Measurements from ENCODE around the gene SNTG2.

SNTG2 gene

DNA sequence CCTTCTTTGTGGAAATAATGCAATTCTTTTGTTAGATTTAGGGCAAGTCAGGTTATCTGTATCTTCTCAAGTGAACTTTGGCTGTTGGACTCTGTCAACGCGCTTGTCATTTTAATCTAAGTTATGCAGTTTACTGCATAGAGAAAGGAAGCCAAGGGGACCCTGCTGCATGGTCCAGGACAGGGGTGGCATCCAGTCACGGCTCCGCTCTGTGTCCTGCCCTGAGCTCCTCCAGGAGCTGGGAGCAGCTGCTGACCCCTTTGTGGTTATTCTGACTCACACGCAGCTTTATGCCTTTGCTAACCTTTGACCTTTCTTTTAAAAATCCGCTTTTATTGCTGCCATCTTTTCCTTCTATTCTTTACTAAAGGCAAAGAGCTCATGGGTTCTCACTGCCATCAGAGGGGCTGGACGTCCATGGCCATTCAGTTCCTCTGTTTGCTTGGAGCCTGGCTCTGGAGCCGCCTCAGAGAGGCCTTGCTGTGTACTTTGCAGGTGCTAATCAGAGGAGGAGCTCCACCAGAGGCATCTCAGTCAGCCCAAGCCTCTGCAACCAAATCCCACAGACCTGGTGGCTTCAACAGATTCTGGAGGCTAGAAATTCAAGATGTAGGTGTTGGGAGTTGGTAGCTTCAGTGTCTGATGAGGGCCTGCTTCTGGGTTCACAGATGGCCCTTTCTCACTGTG lies 39.3 kb downstream of the SNTG2 start:
- DNase-seq (ENCODE audit: low read depth, low spot score) = no peak

DNA sequence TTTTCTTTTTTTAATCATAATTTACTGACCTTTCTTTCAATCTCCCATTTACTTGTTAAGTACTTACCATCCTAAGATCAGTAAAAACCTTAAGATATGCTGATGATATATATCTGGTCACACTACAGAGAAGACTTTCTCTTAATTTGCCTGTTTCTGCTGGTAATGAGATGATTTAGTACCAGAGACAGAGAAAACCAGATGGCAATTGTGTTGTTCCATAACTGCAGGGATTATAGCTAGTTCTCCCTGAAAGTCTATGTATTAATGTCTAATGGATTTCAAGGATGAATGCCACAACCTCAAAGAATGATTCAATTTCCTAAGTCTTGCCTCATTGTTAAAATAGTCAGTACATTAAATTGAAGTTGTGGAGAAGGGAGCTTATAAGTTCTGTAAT lies 40.3 kb downstream of the SNTG2 start:
- DNase-seq (ENCODE audit: low read depth, low spot score) = no peak

DNA sequence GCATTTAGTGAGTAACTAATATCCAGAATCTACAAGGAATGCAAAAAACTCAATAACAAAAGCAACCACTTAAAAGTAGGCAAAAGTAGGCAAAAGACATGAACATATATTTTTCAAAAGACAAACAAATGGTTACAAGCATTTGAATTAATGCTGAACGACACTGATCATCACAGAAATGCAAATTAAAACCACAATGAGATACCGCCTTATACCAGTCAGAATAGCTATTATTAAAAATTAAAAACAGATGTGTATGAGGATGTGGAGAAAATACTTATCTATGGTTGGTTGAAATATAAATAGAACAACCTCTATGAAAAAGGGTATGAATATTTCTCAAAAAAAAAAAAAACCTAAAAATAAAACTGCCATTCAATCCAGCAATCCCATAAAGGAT lies 51.7 kb downstream of the SNTG2 start:
- DNase-seq (ENCODE audit: low read depth, low spot score) = no peak

DNA sequence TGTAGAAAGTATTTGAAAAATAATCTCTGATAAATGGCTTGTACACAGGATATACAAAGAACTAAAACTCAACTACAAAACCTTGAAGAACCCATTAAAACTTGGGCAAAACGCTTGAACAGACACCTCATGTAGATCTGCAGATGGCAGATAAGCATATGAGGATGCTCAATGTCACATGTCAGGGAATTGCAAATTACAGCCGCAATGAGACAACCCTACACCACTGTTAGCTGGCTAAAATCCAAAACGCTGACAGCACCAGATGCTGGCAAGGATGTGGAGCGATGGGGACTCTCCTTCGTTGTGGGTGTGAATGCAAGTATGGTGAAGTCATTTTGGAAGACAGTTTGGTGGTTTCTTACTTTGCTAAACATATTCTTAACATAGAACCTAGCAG lies 53.7 kb downstream of the SNTG2 start:
- no peak for DNase-seq (ENCODE audit: low read depth, low spot score)

DNA sequence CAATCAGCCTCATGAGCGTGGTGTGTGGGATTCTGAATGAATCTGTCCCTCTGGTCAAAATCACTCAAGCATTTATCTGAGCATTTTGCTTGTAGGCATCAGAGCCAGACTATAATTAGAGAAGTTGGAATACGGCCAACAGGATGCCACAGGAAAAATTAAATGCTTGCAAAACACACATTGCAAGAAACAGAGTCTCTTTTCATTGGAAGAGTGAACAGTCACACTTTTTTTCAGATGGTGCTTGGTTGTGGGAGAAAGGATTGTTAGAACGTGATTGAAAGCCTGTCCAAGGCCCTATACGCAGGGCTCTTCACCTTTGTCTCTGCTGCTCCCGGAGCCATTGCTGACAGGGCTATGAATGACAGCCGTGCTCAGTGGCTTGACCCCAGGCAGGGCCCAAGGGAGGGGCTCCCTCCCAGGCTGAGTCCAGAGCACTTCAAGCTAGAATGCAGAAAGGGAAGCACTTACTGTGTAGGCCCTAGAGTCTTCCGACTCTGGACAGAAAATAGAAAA lies 59.8 kb downstream of the SNTG2 start:
- no peak for DNase-seq (ENCODE audit: low read depth, low spot score)

DNA sequence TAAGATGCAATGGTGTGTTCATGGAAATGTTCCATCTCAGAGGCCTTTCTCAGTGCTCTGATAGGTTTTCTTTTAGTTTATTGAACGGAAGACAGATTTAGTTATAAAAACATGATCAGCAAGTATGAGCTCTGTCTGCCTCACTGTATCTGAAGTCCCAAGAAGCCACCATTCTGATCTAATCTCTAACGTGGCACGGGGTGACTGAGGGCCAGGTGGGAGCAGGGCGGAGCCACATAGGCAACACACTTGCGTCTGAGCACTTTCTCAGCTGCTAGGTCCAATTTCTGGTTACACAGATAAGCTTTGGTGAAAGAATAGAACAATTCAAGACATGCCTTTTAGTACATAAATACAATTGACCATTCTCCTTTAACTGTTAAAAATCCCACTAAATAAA lies 60.4 kb downstream of the SNTG2 start:
- DNase-seq (ENCODE audit: low read depth, low spot score) = no peak

DNA sequence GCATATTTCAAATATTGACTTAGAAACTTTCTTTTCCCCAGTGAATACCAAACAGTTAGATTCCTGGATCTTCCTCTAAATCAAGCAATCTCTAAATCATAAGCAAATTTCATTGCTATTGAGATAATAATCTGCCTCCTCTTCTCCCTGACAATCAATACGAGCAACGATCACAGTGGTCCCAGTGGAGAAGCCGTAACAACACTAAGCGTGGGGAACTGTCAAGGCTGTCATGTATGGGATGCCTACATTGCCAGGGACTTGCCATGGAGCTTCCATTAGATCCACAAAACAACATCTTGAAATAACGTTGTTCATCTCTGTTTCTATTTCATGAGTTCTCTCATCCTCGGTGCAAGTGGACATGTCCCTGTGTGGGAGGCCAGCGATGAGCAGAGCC lies 61.3 kb downstream of the SNTG2 start:
- no peak for DNase-seq (ENCODE audit: low read depth, low spot score)

DNA sequence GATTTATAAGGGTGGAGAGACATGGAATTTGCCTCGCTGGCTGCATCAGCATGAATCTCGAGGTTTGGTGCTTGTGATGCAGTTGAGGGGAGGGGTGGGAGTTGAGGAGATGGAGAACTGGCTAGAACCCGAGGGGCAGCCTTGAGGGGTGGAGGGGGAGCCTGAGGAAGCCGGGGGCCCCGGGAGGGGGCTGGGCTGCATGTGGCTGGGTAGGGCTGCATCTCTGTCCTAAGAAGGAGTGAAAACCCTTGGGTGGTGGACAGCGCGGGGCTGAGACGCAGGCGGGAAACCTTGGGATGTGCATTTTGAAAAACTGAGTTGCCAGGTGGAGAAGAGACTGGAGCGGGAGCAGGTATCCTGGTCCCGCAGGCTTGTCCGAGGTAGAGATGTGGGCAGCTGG lies 64.2 kb downstream of the SNTG2 start:
- no peak for DNase-seq (ENCODE audit: low read depth, low spot score)

DNA sequence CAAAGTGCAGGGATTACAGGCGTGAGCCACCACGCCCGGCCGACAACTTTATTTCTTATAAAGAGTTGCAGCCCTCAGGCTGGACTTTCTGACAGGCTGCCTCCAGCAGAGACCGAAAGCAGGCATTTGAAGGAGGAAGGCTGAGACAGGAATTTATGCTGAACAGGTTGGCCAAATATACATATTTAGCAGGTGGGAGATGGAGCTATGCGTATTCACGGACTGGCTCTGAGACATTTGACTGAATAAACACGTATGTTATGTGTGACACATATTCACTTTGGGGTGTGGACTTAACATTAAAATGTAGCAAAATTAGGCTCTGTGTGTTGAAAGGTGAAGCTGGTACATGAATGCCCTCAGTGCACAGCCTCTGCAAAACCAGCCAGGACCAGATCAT lies 65.9 kb downstream of the SNTG2 start:
- DNase-seq (ENCODE audit: low read depth, low spot score) = no peak

DNA sequence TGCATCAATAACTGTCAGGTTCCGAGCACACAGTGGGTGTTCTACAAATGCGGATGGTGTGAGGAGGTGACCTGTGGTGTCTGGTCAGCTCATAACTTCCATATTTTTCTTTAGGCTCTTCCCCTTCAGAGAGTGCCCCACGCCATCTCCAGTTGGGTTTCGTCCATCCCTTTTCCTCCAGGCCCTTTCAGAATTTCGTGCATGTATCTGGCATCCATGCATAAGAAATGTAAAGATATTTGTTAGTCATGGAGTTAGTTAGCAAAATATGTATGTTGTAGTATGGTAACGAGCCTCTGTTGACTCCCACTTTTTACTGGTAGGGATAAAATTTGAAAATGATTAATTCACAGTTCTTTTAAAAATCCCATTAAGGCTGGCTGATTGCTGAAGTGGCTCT lies 67.2 kb downstream of the SNTG2 start:
- DNase-seq (ENCODE audit: low read depth, low spot score) = no peak

DNA sequence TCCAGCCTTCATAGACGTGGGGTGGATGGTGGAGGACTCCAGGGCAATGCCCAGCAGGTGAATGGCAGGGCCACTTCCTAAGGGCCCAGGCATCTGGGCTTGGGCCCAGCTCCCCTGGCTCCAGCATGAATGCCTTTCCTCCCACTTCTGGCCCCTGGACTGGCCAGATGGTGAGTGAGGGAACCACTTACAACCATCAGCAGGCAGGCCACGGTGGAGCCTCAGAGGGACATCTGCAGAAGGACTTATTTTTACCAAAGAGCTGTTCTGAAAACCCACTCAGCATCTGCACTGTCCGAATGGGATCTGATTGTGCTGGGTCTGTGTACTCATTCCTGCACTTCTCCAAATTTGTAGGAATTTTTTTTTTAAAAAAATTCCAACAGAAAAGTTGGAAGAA lies 69.6 kb downstream of the SNTG2 start:
- DNase-seq (ENCODE audit: low read depth, low spot score) = no peak

DNA sequence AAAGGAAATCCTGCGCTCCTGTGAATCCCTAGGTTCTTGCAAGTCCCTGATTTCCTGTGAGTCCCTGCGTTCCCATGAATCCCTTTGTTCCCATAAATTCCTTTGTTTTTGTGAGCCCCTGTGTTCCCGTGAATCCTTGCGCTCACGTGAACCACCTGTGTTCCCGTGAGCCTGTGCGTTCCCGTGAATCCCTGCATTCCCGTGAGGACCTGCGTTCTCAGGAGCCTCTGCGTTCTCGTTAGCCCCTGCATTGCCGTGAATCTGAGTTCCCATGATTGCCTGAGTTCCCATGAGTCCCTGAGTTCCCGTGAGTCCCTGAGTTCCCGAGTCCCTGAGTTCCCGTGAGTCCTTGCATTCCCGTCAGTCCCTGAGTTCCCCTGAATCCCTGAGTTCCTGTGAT lies 71.5 kb downstream of the SNTG2 start:
- DNase-seq (ENCODE audit: low read depth, low spot score) = no peak

DNA sequence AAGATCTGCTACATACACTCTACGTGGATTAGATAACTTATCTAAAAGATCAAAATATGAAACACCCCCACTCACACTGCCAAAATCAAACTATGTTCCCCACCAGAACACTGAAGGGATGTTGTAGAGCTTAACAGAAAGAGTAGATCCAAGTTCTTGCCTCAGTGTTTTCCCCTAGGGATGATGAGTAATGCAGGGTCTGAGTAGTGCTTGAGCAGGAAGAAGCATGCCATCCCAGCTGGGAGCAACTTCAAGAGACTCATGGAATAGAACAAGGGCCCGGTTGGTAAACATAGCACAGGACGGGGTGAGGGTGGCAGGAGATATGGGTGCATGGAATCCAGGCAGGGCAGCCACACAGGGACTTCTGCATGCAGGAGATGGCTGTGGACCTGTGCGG lies 74.3 kb downstream of the SNTG2 start:
- DNase-seq (ENCODE audit: low read depth, low spot score) = no peak

DNA sequence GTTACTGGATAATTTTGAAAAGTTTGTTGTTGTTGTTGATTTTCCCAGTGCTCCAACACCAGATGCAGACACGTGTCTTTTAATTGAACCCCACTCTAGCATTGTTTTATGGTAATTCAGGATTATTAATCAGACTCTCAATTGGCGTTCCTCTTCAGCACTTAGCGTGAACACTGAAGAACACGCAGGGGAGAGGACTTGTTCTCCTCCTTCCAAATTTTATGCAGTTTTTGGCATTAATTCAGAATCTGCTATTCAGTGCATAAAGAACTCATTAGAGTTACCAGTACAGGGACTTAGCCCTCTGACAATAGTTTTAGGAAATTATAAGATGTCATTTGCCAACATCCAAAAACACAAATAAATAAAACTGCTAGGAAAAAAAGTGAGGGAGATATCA lies 75.5 kb downstream of the SNTG2 start:
- DNase-seq (ENCODE audit: low read depth, low spot score) = no peak

DNA sequence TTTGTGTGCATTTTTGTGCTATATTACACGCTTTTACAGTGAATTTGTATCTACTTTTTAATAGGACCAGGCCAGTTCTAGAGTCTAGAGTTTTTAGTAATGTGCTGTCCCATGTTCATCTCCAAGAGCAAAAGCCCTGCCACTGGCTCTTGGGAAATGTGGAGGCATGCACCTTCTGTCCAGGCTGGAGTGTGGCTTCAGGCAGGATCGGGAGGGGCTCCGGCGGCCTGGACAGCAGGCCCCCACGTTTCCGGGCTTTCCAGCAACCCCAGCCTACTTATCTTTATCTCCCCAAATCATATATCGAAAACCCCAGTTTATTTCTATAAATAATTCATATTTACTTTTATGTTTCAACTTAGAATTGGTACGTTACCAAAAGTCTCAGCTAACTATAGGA lies 78.2 kb downstream of the SNTG2 start:
- DNase-seq (ENCODE audit: low read depth, low spot score) = no peak

DNA sequence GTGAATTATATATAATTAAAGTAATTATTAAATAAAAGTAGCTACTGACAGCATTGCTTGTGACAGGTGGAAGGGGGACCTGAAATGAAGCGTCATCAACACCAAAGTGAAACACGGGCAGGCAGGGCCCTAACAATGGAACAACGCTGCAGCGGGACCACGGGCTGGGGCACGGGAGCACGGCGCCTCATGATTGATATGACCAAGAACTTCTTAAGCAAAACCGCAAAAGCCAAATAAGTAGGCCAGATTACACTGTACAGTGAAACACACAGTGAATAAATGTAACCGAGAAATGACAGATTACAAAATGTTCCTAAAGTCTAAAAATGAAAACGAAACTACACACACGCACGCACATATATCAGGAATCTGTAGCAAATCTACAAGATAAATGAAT lies 81.4 kb downstream of the SNTG2 start:
- no peak for DNase-seq (ENCODE audit: low read depth, low spot score)

DNA sequence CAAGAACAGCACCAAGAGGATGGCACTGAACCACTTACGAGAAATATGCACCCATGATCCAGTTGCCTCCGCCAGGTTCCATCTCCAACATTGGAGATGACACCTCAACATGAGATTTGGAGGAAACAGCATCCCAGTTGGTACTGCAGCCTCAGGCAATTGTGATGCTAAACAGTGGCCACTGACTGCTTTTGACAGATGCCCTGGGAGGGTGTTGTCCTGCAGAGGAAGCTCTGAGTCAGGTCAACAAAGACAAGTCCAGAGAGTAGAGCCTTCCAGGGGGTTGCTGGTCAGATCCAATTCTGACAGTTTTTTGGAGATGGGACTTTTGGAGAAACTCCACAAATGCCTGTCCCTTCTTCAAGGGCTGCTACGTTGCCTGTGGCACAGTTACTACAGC lies 82.4 kb downstream of the SNTG2 start:
- DNase-seq (ENCODE audit: low read depth, low spot score) = no peak

DNA sequence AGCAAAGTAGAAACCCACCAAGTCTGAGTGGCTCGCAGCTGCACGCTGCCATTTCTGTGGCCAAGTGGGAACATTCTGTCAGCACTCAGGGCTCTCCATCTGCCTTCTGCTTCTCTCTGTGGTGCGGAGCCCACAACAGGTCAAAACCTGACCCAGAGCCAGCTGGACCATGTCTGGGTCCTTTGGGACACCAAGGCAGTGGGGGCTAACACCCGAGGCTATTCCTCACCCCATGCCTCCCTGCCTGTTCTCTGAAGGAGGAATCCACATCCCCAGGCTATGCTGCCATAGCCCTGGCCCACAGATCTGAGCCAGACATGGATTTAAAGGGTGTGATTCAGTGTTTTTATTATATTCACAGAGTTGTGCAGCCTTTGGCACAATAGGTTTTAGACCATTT lies 86.4 kb downstream of the SNTG2 start:
- DNase-seq (ENCODE audit: low read depth, low spot score) = no peak

DNA sequence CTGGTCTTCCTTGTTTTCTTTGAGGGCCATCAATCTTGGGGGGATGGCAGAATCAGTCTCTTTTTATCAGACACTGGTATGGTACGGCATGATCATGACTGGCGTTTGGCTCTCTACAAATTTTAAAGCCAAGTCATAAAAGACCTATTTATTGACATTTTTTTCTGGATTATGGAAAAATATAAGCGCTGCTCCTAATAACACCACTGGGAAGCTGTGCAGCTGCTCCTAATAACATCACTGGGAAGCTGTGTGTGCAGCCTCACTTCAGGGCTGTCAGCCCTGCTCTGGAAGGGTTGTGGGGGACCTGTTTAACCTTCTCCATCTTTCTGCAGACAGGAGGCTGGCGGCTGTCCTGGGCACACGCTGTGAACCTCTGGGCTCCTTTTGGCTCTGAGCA lies 88.9 kb downstream of the SNTG2 start:
- no peak for DNase-seq (ENCODE audit: low read depth, low spot score)

DNA sequence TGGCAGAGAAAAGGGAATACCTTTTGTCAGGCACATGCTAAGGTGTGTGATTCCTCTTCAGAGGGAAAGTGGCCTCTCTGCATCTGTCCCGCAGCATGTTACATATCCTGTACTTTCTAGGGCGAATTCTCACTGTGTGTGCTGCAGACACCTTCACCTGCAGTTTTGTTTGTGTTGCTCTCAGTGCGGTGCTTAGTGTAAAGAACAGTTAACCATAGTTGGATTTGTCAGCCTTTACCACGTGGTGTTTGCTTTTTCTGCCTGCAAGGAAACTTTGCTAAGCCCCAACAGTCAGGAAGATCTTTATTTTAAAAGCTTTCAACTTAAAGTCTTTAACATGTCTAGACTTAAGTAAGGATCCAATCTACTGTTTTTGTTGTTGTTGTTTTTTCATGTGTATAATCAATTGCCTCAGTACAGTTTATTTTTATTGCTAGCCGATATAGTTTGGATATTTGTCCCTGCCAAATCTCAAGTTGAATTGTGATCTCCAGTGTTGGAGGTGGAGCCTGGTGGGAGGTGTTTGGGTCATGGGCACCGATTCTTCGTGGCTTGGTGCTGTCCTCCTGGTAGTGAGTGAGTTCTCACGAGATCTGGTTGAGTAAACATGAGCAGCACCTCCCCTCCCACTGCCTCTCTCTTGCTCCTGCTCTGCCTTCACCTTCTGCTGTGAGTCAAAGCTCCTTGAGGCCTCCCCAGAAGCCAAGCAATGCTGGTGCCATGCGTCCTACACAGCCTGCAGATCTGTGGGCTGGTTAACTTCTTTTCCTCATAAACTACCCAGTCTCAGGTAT lies 90.6 kb downstream of the SNTG2 start:
- no peak for DNase-seq (ENCODE audit: low read depth, low spot score)

DNA sequence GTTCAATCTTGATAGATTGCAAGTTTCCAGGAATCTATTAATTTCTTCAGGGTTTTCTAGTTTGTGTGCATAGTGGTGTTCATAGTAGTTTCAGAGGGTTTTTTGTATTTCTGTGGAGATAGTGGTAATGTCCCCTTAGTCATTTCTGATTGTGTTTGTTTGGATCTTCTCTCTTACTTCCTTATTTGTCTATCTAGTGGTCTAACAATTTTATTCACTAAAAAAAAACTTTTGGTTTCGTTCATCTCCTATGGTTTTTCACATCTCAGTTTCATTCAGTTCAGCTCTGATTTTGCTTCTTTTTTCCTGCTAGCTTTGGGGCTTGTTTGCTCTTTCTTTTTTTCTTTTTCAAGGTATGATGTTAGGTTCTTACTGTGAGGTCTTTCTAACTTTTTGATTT lies 94.5 kb downstream of the SNTG2 start:
- DNase-seq (ENCODE audit: low read depth, low spot score) = no peak

DNA sequence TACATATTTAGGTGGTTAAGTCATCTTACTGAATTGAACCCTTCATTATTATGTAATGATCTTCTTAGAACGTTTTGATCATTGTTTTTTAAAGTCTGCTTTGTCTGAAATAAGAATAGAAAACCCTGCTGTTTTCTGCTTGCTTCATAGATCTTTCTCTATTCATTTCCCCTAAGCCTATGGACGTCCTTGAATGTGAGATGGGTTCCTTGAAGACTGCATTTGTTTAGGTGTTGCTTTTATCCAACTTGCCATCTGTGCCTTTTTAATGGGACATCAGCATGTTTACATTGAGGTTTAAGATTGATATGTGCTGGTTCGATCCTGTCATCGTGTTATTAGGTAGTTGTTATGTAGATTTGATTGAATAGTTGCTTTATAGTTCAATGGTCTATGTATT lies 95.4 kb downstream of the SNTG2 start:
- DNase-seq (ENCODE audit: low read depth, low spot score) = no peak

DNA sequence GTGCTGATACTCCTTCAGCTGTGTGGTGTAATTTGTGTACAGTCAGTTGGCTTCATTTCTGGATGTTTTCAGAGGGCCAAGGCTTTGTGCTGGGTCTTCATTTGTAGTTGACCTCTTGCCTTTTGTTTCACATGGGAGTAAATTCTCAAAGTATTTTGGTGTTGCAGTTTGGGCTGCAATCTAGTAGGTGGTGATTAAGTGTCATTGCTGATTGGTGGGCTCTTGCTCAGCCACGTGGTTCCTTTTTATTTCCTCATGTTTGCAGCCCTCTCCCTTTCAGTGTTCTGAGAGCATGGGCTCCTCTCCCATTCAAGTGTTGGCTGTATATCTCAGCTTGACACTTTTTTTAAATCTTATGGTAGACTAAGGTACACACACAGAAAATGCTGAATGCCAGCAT lies 96.8 kb downstream of the SNTG2 start:
- no peak for DNase-seq (ENCODE audit: low read depth, low spot score)

All from activated naive CD8-positive, alpha-beta T cell treated with anti-CD3 and anti-CD28 coated beads, Interleukin-2, amount 50 U/mL, for 16 hours (primary cell).